NCI-H345 treated with DMSO at 0.1 percent for 48 hours (cell line): ENCODE data around the gene NEURL1B.
"Not testable (repeated sequence)": the region's sequence is repeated elsewhere in the genome, so short reads cannot be mapped to it uniquely, and the experiment has no call there.

Experiments used
- DNase-seq: peaks from one replicate; lab custom pipeline; 2025; ENCODE audit not compliant: unreplicated experiment; lab: John Stamatoyannopoulos, UW

Gene NEURL1B

GRCh38 chr5:172674155-172674554 is 33.1 kb downstream of the NEURL1B start:
- DNase-seq = no peak

DNA sequence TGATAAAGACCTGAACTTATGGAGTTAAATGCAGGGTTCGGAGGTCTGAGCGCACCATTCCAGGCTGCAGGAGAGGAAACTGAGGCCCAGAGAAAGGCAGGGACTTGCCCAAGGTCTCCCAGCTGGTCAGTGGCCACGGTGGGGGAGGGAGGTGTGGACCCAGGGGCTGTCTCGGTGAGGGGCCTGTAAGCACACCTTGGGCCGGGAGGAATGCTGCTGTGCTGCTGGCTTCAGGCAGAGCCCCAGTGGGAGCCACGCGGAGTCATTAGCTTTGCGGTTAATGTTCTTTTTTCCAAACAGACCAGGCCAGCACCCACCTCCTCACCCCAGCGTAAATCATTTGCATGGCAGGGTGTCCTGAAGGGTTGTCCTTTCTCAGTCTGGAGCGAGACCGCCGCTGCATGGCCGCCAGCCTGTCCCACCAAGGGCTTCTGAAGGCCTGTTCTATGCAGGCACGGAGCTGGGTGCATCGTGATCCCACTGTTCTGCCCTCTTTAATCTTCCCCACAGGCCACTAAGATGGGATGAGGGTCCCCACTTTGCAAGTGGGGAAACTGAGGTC is 35.9 kb downstream of the NEURL1B start:
- DNase-seq = no peak

DNA sequence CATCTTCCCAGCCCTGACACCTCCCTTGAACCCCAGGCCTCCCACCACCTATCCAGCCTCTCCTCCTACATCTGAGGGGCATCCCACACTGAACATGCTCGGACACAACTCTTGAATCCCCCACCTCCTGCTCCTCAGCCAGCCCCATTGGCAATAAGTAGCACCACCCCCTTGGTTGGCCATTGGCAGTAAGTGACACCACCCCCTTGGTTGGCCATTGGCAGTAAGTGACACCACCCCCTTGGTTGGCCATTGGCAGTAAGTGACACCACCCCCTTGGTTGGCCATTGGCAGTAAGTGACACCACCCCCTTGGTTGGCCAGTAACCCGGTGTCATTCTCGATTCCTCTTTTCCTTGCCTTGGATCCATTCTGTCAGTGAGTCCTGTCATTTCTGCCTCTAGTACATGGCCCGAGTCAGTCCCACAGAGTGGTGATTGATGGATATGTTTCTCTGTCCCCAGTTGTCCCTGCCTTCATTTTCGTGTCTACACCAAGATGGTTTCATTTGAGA is 37.4 kb downstream of the NEURL1B start:
- not testable (repeated sequence) for DNase-seq

DNA sequence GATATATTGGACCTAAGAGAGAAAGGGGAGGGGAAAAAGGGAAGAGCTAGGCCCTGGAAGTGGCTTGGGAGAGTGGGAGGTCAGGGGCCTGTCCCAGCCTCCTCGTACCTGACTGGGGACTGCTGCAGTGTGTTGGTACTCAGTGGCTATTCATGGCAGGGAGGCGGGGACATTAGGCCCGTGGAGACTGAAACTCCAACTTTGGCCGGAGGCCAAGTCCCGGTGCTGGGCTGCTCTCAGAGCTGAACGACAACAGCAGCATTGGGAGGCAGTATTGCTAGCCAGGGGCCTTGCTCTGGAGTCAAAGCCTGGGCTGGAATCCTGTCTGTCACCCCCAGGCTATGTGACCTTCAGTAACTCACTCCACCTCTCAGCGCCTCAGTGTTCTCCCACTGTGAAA is 37.8 kb downstream of the NEURL1B start:
- peak; percentile 55 for DNase-seq

DNA sequence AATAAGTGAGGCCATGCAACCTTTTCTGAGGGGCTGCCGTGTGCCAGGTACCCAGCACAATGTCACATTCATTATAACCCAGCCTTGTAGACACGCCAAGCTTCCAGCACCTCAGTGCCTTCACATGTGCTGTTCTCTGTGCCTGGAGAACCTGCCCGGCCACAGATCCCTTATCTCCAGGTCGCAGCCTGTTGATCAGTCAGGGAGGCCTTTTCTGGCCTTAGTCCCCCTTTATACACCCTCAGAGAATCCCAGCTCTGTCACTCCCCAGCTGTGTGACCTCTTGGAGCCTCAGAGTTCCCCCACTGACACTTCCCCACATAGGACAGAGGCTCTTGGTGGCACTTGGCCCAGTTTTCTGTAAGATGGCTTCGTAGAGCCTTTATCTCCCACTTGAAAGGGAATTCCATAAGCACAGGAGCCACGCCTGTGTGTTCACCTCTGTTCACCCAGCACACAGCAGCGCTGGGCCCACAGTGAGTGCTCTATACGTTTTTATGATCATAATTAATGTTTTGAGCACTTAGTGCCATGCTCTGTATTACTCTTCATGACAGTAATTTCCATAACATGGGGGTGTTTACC is 38.7 kb downstream of the NEURL1B start:
- DNase-seq = no peak

DNA sequence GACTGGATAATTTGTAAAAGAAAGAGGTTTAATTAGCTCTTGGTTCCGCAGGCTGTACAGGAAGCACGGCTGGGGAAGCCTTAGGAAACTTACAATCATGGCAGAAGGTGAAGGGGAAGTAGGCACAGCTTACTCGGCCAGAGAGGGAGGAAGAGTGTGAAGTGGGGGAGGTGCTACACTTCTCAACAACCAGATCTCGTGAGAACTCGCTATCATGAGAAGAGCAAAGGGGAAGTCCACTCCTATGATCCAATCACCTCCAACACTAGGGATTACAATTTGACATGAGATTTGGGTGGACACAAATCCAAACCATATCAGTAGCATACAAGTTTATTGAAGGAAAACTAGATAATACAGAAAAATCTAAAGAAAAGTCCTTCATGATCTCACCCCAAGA is 39.9 kb downstream of the NEURL1B start:
- no peak for DNase-seq

GRCh38 chr5:172681421-172681820 is 40.4 kb downstream of the NEURL1B start:
- no peak for DNase-seq

GRCh38 chr5:172683264-172683644 is 42.2 kb downstream of the NEURL1B start:
- DNase-seq = no peak

DNA sequence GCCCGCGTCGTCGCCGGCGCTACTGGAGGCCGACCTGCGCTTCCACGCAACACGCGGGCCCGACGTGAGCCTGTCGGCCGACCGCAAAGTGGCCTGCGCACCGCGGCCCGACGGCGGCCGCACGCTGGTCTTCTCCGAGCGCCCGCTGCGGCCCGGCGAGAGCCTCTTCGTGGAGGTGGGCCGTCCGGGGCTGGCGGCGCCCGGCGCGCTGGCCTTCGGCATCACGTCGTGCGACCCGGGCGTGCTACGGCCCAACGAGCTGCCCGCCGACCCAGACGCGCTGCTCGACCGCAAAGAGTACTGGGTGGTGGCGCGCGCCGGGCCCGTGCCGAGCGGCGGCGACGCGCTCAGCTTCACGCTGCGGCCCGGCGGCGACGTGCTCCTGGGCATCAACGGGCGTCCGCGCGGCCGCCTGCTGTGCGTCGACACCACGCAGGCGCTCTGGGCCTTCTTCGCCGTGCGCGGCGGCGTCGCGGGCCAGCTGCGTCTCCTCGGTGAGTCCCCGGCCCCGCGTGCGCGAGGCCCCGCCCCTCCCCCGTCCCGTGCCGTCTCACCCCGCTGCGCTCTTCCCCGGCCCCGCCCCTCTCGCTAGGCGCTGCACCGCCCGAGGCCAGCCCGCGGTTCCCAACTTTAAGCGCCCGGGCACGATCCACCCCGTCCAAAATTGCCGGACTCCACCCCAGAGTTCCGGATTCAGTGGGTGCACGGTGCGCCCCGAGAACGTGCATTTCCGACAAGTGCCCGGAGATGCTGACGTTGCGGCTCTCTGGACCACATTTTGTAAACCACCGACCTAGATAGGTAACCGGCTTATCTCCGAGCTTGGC is 42.8 kb downstream of the NEURL1B start:
- DNase-seq = no peak

- DNase-seq = no peak
Observed at GRCh38 chr5:172685091-172685490, 44.0 kb downstream of the NEURL1B start.

DNA sequence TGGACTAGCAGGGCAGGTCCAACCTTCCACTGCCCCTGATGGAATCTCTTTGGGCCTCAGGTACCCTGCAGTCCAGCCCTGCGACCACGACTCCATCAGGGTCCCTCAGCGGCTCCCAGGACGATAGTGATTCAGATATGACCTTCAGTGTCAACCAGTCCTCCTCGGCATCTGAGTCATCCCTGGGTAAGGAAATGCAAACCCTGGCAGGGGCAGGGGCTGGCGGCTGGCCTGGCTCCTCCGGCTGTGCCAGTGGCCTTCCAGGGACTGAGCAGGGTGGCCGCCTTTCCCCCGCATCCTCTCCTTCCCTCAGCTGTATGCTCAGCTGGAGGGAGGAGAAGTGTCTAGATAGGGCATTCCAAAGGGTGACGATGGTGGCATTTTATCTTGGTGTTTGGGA is 45.0 kb downstream of the NEURL1B start:
- DNase-seq = no peak

DNA sequence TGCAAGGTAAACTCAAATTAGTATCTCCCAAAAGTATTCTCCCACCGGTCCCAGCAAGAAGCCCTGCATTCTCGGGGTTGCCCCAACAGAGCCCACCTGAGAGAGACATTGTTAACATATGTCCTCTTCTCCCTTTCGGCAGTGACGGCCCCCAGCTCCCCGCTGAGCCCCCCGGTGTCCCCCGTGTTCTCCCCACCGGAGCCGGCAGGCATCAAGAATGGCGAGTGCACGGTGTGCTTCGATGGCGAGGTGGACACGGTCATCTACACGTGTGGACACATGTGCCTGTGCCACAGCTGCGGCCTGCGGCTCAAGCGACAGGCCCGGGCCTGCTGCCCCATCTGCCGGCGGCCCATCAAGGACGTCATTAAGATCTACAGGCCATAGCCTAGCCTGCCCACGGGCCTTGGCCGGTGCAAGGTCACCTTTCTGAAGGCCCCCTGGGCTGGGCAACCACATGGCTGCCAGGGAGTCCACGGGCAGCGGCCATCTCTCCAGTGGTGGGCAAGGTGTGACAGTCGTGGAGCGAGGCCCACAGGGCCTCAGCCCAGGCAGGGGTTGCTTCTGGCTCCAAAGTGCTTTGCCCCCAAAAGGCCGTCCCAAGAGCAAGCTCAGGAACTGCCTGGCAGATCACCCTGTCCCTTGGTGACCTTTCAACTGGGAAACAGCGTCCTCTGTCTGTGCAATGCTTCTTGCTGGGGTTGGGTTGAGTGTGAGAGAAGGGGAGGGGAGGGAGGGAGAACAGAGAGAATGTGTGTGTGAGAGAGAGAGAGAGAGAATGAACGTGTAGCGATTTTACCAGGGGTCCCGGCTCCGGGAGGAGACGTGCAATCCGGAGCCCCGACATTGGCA is 45.7 kb downstream of the NEURL1B start:
- DNase-seq = no peak

DNA sequence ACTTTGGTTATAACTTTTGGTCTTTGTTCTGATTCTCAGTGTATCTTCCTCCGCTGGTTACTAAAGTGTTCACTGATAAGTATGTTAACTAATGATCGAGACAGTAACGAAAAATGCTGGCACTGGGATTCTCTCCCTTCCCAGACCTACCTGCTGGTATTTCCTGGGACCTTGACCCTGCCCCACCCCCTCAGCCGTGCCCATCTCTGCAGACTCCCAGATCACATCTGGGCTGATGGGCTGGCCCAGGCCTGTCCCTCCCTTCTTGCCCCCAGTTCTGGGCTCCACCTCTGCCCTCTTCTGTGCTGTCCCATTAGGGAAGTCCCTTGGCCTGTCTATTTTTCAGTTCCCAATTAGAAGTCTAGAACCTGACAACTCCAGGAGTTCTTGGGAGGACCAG is 46.9 kb downstream of the NEURL1B start:
- no peak for DNase-seq

DNA sequence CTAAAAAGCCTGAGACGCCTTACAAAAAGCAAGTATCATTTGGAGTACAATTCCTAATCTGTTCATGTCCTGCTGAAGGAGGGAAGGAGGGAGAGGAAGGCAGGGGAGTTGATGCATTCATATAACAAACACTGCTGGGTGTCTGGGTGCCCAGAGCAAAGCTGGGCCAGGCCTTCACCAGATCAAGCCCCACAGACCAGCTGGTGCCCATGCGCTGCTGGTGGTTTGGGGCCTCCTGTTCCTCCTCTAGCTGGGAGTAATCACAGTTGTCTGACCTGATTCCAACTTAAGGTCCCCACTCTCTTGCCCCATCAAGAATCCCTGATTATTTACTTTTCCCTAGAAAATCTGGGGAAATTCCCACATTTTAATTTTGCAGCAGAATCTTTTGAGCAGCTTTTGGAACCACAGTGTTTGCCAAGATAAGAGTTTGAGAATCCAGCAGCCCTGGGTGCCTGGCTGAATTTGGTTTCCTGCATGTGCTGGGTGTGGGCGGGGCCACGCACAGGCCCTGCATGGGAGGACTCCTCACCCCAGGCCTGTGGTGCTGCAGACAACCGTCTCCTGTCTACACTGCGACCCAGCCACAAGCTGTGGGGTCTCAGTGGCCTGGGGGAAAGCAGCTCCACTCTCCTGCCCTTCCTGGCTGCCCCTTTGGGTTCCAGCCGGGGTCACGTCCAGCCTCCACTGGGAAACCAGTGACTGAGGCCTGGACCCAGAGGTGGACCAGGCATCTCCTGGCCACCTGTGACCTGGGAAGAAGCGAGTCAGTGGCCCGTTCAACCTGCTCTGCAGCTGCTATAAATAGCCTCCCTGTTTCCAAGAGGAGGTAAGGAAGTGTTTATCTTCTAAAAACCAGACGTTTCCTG is 47.5 kb downstream of the NEURL1B start:
- DNase-seq = no peak

- DNase-seq = no peak
Observed at GRCh38 chr5:172689218-172689572, 48.1 kb downstream of the NEURL1B start.

DNA sequence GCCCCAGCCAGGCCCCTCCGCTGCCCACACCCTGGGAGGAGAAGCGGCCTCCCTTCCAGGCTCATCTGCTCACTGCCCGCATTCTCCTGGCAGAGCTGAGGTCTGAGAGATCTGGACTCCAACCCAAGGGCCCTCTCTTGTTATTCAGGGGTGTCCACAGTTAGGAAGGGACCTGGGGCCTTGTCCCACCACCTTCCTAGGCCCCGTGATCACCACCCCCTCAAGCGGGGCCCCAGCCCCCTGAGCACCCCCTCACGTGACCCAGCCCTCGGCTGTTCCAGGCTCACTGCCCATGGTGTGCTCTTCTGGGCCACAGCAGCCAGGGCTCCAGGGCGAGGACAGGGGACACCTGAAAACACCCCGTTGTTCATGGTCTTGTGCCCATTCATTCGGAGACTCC is 48.7 kb downstream of the NEURL1B start:
- DNase-seq = no peak

DNA sequence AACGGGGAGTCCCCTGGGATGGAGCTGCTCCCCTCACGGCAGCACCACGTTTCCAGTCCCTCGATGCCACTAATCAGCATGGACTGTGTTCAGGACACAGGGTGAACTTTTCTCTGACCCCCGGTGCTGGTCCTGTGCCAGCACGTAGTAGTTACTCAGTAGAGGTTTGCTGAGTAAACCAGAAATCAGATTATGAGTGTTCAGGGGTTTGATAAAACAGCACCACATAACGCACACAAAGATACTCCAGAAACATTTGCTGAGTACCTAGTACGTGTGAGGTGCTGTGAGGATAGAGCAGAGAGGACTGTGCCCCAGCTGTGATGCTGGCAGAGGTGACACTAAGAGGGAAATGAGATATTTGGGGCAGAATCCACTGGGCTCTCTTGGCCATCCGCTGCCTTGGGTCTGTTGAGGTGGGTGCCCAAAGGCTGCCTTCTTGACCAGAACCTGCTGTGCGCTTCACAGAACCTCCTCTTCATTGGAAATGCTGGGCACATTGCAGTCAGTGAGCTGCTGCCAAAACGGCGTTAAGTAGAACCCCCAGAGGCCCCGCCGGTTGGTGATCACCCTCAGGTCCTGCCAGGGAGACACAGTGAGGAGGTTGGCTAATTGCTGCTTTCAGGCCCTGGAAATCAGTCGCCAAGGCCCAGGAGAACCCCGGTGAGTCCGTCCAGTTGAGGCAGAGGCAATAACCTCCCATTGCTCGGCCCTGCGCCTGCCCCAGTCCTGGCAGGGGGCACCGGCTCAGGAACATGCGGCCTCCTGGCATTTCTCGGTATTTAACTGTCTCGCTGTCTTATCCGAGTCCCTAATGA is 49.4 kb downstream of the NEURL1B start:
- no peak for DNase-seq

- no peak for DNase-seq
Observed at GRCh38 chr5:172691886-172692285, 50.8 kb downstream of the NEURL1B start.

DNA sequence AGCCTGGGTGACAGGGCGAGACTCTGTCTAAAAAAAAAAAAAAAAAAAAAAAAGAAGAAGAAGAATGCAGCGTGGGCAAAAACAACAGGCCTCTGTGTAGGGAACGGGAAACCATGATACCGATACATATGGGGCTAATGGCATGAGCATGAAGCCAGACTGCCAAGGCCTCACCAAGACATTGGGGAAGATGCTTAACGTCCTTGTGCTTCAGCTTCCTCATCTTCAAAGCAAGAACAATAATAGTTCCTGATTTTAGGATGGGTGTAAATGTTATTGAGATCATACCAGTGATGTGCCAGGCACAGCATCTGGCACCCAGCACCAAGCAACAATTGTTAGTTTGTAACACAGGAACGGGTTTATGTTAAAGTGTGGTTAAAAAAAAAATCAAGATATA is 51.4 kb downstream of the NEURL1B start:
- no peak for DNase-seq

- DNase-seq = no peak
Observed at GRCh38 chr5:172692981-172693380, 51.9 kb downstream of the NEURL1B start.
